PC-3 (cell line): Measurements from ENCODE around the gene IL1RAPL2. TPM values are rescaled to one million over a fixed set of nuclear protein-coding genes. Genes with fewer than 3 reads are reported as not detected.

Experiments used
- ATAC-seq: fragments of 200-7000 bp; cut with Tn5 transposase; 2 replicates; pipeline ENCODE4 v1.9.1; 2020; ENCODE audit warnings: mild to moderate bottlenecking, moderate library complexity
- BruUV-seq: library from RNA; stranded (reverse); fragments of 400-500 nt; replicated peaks from 2 replicates; lab custom pipeline; 2021; lab: Mats Ljungman, UMichigan
- CTCF ChIA-PET: fragments of 300-600 bp; sonication (Branson Sonifier 250); formaldehyde crosslinking; loops from one replicate; lab custom pipeline; 2022; ENCODE audit warnings: antibody characterized with exemption; lab: Charles Lee
- POLR2A ChIA-PET: fragments of 300-600 bp; sonication (Branson Sonifier 250); formaldehyde crosslinking; loops from one replicate; lab custom pipeline; 2022; ENCODE audit warnings: antibody characterized with exemption; ENCODE audit not compliant: unreplicated experiment; lab: Charles Lee
- DNase-seq: peaks from one replicate; pipeline ENCODE4 v3.0.0-alpha.2; 2015
- H2AFZ ChIP-seq: fragments of 300-600 bp; sonication (generic); 2 replicates; pipeline ENCODE4 v1.6.0; 2016; ENCODE audit warnings: antibody characterized with exemption, low read length
- H3F3A ChIP-seq: fragments of 300-600 bp; sonication (generic); one replicate; pipeline ENCODE4 v1.6.0; 2017; ENCODE audit warnings: antibody characterized with exemption, low read length, control low read depth, mild to moderate bottlenecking; ENCODE audit not compliant: unreplicated experiment
- H3K27ac ChIP-seq: fragments of 300-600 bp; sonication (generic); 2 replicates; pipeline ENCODE4 v1.5.1; 2016; ENCODE audit warnings: mild to moderate bottlenecking, low read length
- H3K27me3 ChIP-seq: fragments of 300-600 bp; sonication (generic); 2 replicates; pipeline ENCODE4 v1.6.1; 2016; ENCODE audit warnings: low read length, mixed read lengths
- H3K36me3 ChIP-seq: fragments of 300-600 bp; sonication (generic); 2 replicates; pipeline ENCODE4 v1.6.1; 2016; ENCODE audit warnings: low read depth, mixed run types, low read length, mixed read lengths
- H3K4me1 ChIP-seq: fragments of 300-600 bp; sonication (generic); 2 replicates; pipeline ENCODE4 v1.5.1; 2016; ENCODE audit warnings: low read length; ENCODE audit not compliant: insufficient read depth
- H3K4me2 ChIP-seq: fragments of 300-600 bp; sonication (generic); 2 replicates; pipeline ENCODE4 v1.6.0; 2016; ENCODE audit warnings: low read length
- H3K4me3 ChIP-seq: fragments of 300-600 bp; sonication (generic); 2 replicates; pipeline ENCODE4 v1.5.1; 2016; ENCODE audit warnings: mild to moderate bottlenecking, low read length, mixed read lengths
- H3K79me2 ChIP-seq: fragments of 300-600 bp; sonication (generic); 2 replicates; pipeline ENCODE4 v1.6.1; 2017; ENCODE audit warnings: low read length, mixed read lengths
- H3K9ac ChIP-seq: fragments of 300-600 bp; sonication (generic); 2 replicates; pipeline ENCODE4 v1.6.0; 2016; ENCODE audit warnings: mild to moderate bottlenecking, low read length
- H3K9me2 ChIP-seq: fragments of 300-600 bp; sonication (generic); replicated peaks from 2 replicates; pipeline ENCODE4 v1.6.1; 2016; ENCODE audit warnings: mixed run types, low read length, mixed read lengths
- H3K9me3 ChIP-seq: fragments of 300-600 bp; sonication (generic); 2 replicates; pipeline ENCODE4 v1.6.1; 2016; ENCODE audit warnings: low read length, mixed read lengths
- H4K20me1 ChIP-seq: fragments of 300-600 bp; sonication (generic); 2 replicates; pipeline ENCODE4 v1.6.1; 2016; ENCODE audit warnings: low read length, mixed read lengths
- CTCF ChIP-seq: fragments of 300-600 bp; sonication (generic); conservative IDR thresholded peaks from 2 replicates; pipeline ENCODE4 v1.5.1; 2017; ENCODE audit warnings: antibody characterized with exemption, low read depth, mild to moderate bottlenecking, low read length
- EZH2 ChIP-seq: fragments of 300-600 bp; sonication (generic); IDR thresholded peaks from one replicate; pipeline ENCODE4 v1.6.1; 2017; ENCODE audit warnings: antibody characterized with exemption, mild to moderate bottlenecking, low read length; ENCODE audit not compliant: unreplicated experiment
- EZH2phosphoT487 ChIP-seq: fragments of 300-600 bp; sonication (generic); IDR thresholded peaks from 2 replicates; pipeline ENCODE4 v1.6.1; 2018; ENCODE audit warnings: mild to moderate bottlenecking, antibody characterized with exemption, low read length, borderline replicate concordance
- intact Hi-C: fragments of 100-400 bp; cut with micrococcal nuclease; formaldehyde crosslinking; loops from 2 replicates; pipeline ENCODE4 v1.9.0; 2023
- total RNA-seq: library from RNA; depleted of rRNA; stranded (reverse); fragments of >200 nt; gene quantifications from 2 replicates; pipeline ENCODE4 v1.2.3, GENCODE V29; 2014

Gene IL1RAPL2
- total RNA-seq, 1 experiment from 2014 or later, result 0.62 TPM

- ChIA-PET CTCF (no interaction called here), POLR2A (interaction anchor here (0.6 kb wide), 1 partner anchor 61 kb away, joined by 4 read pairs; no protein-coding TSS in a partner anchor)
- Histone ChIP-seq H3K27ac (no peak overlapping the region), H3F3A (no peaks in the 10 kb centered on the region), H3K27me3 (no peaks in the 10 kb centered on the region), H2AFZ (no peak overlapping the region), H3K4me3 (no peak overlapping the region), H4K20me1 (no peaks in the 10 kb centered on the region), H3K79me2 (no peaks in the 10 kb centered on the region), H3K36me3 (no peaks in the 10 kb centered on the region), H3K9me3 (no peaks in the 10 kb centered on the region), H3K9ac (no peak overlapping the region), H3K4me1 (no peaks in the 10 kb centered on the region), H3K9me2 (no peaks in the 10 kb centered on the region), H3K4me2 (no peak overlapping the region)
- intact Hi-C loops, result no loop called here
- TF ChIP-seq EZH2phosphoT487, result no peak
- no peak for TF ChIP-seq CTCF
- no peak for TF ChIP-seq EZH2
- DNase-seq (no peak), ATAC-seq (no peak)
- no TSS peak for BruUV-seq
These were observed 131.3 kb downstream of the IL1RAPL2 start for GRCh38 chrX:104697294-104697693.

- CTCF ChIA-PET, result no interaction called here
- DNase-seq (no peak), ATAC-seq (no peak)
- H3K27ac ChIP-seq, result no peak overlapping the region
- TF ChIP-seq EZH2phosphoT487 (no peak), EZH2 (no peak)
- intact Hi-C loops, result loop anchor here (1.0 kb wide), 1 partner anchor 39 kb away; no protein-coding TSS in a partner anchor
- H3K36me3 ChIP-seq, result no peaks in the 10 kb centered on the region
- H3K4me1 ChIP-seq, result peaks cover 17% of the 10 kb centered on the region
- H3K4me2 ChIP-seq, result 0 out of 2 replicates have a peak overlapping the region, but pooled peaks have one; percentile 21
- H3K27me3 ChIP-seq, result no peaks in the 10 kb centered on the region
- H3K4me3 ChIP-seq, result no peak overlapping the region
- no peak overlapping the region for H3K9ac ChIP-seq
- no peak overlapping the region for H2AFZ ChIP-seq
- H3F3A ChIP-seq, result no peaks in the 10 kb centered on the region
- no peaks in the 10 kb centered on the region for H3K9me3 ChIP-seq
- POLR2A ChIA-PET, result no interaction called here
- BruUV-seq, result no TSS peak
- no peaks in the 10 kb centered on the region for H3K9me2 ChIP-seq
- no peaks in the 10 kb centered on the region for H3K79me2 ChIP-seq
- no peaks in the 10 kb centered on the region for H4K20me1 ChIP-seq
These were observed 141.0 kb downstream of the IL1RAPL2 start for GRCh38 chrX:104707042-104707441.

- intact Hi-C loops, result loop anchor here (1.0 kb wide), 1 partner anchor 39 kb away; no protein-coding TSS in a partner anchor
- Histone ChIP-seq H3K27me3 (no peaks in the 10 kb centered on the region), H2AFZ (no peak overlapping the region), H3F3A (no peaks in the 10 kb centered on the region), H4K20me1 (no peaks in the 10 kb centered on the region), H3K79me2 (no peaks in the 10 kb centered on the region), H3K9ac (no peak overlapping the region), H3K27ac (no peak overlapping the region), H3K4me1 (peaks cover 21% of the 10 kb centered on the region), H3K4me2 (peak overlapping the region; percentile 55), H3K9me2 (no peaks in the 10 kb centered on the region), H3K4me3 (no peak overlapping the region), H3K36me3 (no peaks in the 10 kb centered on the region), H3K9me3 (no peaks in the 10 kb centered on the region)
- ChIA-PET CTCF (no interaction called here), POLR2A (no interaction called here)
- TF ChIP-seq EZH2 (no peak), EZH2phosphoT487 (no peak), CTCF (no peak)
- ATAC-seq (peak; percentile 87), DNase-seq (peak; percentile 61)
- BruUV-seq, result no TSS peak
These were observed 141.6 kb downstream of the IL1RAPL2 start for GRCh38 chrX:104707572-104707971.
